Adrenal gland (tissue), 5 donors: ENCODE data around the gene KAZN.

Experiments
- POLR2A ChIP-seq, 2 donors: fragments of 450-650 bp; IDR thresholded peaks; one replicate each; pipeline ENCODE4 v1.6.1; 2017; ENCODE audit warnings: antibody characterized with exemption in 2 of 2, mild to moderate bottlenecking in 2 of 2, moderate library complexity in 1 of 2
- TF ChIP-seq, protein P1 (sequence below), 6 experiments: fragments of 450-650 bp in 4 of 6; fragments of 200-600 bp in 2 of 6; sonication (generic) in 1 of 6; IDR thresholded peaks; 1 replicate in 5 of 6; 2 replicates in 1 of 6; pipeline versions ENCODE4 v1.5.1 to v1.8.0; 2016 to 2021; ENCODE audit warnings: antibody characterized with exemption in 6 of 6, mild to moderate bottlenecking in 2 of 6, moderate library complexity in 1 of 6
- donor health status: DM: no; HTN: no; CAD: no.

DNA sequence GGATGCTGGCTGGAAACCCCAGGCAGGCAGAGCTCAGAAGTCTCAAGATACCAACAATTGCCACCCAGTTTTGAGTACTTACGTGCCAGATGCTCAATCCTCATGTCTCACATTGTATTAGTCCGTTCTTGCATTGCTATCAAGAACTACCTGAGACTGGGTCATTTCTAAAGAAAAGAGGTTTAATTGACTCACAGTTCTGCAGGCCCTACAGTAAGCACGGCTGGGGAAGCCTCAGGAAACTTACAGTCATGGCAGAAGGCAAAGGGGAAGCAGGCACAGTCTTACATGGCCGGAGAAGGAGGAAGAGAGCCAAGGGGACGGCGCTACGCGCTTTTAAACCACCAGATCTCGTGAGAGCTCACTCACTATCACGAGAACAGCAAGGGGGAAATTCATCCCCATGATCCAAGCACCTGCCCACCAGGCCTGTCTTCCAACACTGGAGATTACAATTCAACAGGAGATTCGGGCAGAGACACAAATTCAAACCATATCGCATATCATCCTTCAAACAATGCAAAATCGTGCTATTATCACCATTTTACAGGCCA, 58.0 kb downstream of the KAZN start:
- TF ChIP-seq, protein P1, sequence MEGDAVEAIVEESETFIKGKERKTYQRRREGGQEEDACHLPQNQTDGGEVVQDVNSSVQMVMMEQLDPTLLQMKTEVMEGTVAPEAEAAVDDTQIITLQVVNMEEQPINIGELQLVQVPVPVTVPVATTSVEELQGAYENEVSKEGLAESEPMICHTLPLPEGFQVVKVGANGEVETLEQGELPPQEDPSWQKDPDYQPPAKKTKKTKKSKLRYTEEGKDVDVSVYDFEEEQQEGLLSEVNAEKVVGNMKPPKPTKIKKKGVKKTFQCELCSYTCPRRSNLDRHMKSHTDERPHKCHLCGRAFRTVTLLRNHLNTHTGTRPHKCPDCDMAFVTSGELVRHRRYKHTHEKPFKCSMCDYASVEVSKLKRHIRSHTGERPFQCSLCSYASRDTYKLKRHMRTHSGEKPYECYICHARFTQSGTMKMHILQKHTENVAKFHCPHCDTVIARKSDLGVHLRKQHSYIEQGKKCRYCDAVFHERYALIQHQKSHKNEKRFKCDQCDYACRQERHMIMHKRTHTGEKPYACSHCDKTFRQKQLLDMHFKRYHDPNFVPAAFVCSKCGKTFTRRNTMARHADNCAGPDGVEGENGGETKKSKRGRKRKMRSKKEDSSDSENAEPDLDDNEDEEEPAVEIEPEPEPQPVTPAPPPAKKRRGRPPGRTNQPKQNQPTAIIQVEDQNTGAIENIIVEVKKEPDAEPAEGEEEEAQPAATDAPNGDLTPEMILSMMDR (IDR thresholded peaks at IDR 0.05) = no peak
- TF ChIP-seq POLR2A (IDR thresholded peaks at IDR 0.05) = no peak
